ENCODE measurements around the gene USB1. TPM values are rescaled to one million over a fixed set of nuclear protein-coding genes. Genes with fewer than 3 reads are reported as not detected.

The USB1 gene
- total RNA-seq, 1 donor from 2014 or later = 14.9 TPM

- Mint-ChIP-seq H3K4me1 (peaks cover 15% of the 10 kb centered on the region), H3K27ac (no peak overlapping the region), H3K36me3 (no peaks in the 10 kb centered on the region), H3K4me3 (no peak overlapping the region), H3K27me3 (ENCODE audit: insufficient read depth, low read depth) (peaks cover 8% of the 10 kb centered on the region), H3K9me3 (no peaks in the 10 kb centered on the region)
- Histone ChIP-seq H3K4me2 (no peak overlapping the region), H3K27ac (no peak overlapping the region), H2AFZ (replicated peaks) (no peak overlapping the region), H3K4me3 (no peak overlapping the region), H4K20me1 (ENCODE audit: low read depth) (peaks cover 3% of the 10 kb centered on the region), H3K9me3 (ENCODE audit: low read depth) (no peaks in the 10 kb centered on the region), H3K9ac (no peak overlapping the region), H3K27me3 (peaks cover 6% of the 10 kb centered on the region), H3F3A (ENCODE audit: low read depth) (no peaks in the 10 kb centered on the region), H3K79me2 (ENCODE audit: low read depth) (no peaks in the 10 kb centered on the region), H3K4me1 (peaks cover 3% of the 10 kb centered on the region), H3K36me3 (no peaks in the 10 kb centered on the region)
- TF ChIP-seq EZH2 (IDR thresholded peaks at IDR 0.05) (no peak), CTCF (IDR thresholded peaks at IDR 0.05) (peak; percentile 41), EZH2phosphoT487 (IDR thresholded peaks at IDR 0.05) (no peak)
- peak; percentile 39 for DNase-seq (ENCODE audit: low spot score)
Measured at GRCh38 chr16:58018803-58019202, 17.6 kb downstream of the USB1 start.

- TF ChIP-seq EZH2phosphoT487 (IDR thresholded peaks at IDR 0.05) = no peak
- H3K27ac ChIP-seq = no peak overlapping the region
- H2AFZ ChIP-seq (replicated peaks) = no peak overlapping the region
- Mint-ChIP-seq H3K4me3 (no peak overlapping the region), H3K27ac (no peak overlapping the region), H3K9me3 (no peaks in the 10 kb centered on the region), H3K4me1 (peaks cover 21% of the 10 kb centered on the region), H3K27me3 (ENCODE audit: insufficient read depth, low read depth) (peaks cover 19% of the 10 kb centered on the region), H3K36me3 (no peaks in the 10 kb centered on the region)
- no peak for DNase-seq (ENCODE audit: low spot score)
- H3K9ac ChIP-seq = no peak overlapping the region
- peaks cover 5% of the 10 kb centered on the region for H3K4me1 ChIP-seq
- H3K27me3 ChIP-seq = peaks cover 18% of the 10 kb centered on the region
- no peaks in the 10 kb centered on the region for H3K9me3 ChIP-seq (ENCODE audit: low read depth)
- H3K36me3 ChIP-seq = no peaks in the 10 kb centered on the region
- H3K4me2 ChIP-seq = no peak overlapping the region
- H4K20me1 ChIP-seq (ENCODE audit: low read depth) = peaks cover 3% of the 10 kb centered on the region
- H3K4me3 ChIP-seq = no peak overlapping the region
- peaks cover 6% of the 10 kb centered on the region for H3F3A ChIP-seq (ENCODE audit: low read depth)
- H3K79me2 ChIP-seq (ENCODE audit: low read depth) = no peaks in the 10 kb centered on the region
Measured at GRCh38 chr16:58019866-58020538, 18.8 kb downstream of the USB1 start.

- Histone ChIP-seq H3K9ac (no peak overlapping the region), H3K4me3 (no peak overlapping the region), H3K36me3 (no peaks in the 10 kb centered on the region), H3K27me3 (peaks cover 23% of the 10 kb centered on the region), H3F3A (ENCODE audit: low read depth) (peaks cover 13% of the 10 kb centered on the region), H3K4me1 (peaks cover 7% of the 10 kb centered on the region), H3K79me2 (ENCODE audit: low read depth) (peaks cover 3% of the 10 kb centered on the region), H3K9me3 (ENCODE audit: low read depth) (no peaks in the 10 kb centered on the region), H3K27ac (no peak overlapping the region), H4K20me1 (ENCODE audit: low read depth) (peaks cover 3% of the 10 kb centered on the region), H2AFZ (replicated peaks) (no peak overlapping the region), H3K4me2 (no peak overlapping the region)
- peak overlapping the region; percentile 22 for H3K27ac Mint-ChIP-seq
- no peaks in the 10 kb centered on the region for H3K9me3 Mint-ChIP-seq
- H3K27me3 Mint-ChIP-seq (ENCODE audit: insufficient read depth, low read depth) = peaks cover 20% of the 10 kb centered on the region
- DNase-seq (ENCODE audit: low spot score) = peak; percentile 69
- TF ChIP-seq EZH2phosphoT487 (IDR thresholded peaks at IDR 0.05) = no peak
- peak; percentile 93 for TF ChIP-seq CTCF (IDR thresholded peaks at IDR 0.05)
- no peaks in the 10 kb centered on the region for H3K36me3 Mint-ChIP-seq
- no peak overlapping the region for H3K4me3 Mint-ChIP-seq
- H3K4me1 Mint-ChIP-seq = peaks cover 22% of the 10 kb centered on the region
Measured at GRCh38 chr16:58020628-58021521, 19.7 kb downstream of the USB1 start.
